Measurements from ENCODE around the gene RPS6KB2.
"Not testable (repeated sequence)": the region's sequence is repeated elsewhere in the genome, so short reads cannot be mapped to it uniquely, and the experiment has no call there.

DNA sequence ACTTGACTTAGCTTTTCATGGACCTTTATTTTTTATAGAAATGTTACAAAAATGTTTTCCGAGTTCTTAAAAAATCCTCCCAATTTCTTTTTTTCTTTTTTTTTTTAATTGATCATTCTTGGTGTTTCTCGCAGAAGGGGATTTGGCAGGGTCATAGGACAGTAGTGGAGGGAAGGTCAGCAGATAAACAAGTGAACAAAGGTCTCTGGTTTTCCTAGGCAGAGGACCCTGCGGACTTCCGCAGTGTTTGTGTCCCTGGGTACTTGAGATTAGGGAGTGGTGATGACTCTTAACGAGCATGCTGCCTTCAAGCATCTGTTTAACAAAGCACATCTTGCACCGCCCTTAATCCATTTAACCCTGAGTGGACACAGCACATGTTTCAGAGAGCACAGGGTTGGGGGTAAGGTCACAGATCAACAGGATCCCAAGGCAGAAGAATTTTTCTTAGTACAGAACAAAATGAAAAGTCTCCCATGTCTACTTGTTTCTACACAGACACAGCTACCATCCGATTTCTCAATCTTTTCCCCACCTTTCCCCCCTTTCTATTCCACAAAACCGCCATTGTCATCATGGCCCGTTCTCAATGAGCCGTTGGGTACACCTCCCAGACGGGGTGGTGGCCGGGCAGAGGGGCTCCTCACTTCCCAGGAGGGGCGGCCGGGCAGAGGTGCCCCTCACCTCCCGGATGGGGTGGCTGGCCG is 49.2 kb downstream of the RPS6KB2 start:
- TF ChIP-seq, protein P1, sequence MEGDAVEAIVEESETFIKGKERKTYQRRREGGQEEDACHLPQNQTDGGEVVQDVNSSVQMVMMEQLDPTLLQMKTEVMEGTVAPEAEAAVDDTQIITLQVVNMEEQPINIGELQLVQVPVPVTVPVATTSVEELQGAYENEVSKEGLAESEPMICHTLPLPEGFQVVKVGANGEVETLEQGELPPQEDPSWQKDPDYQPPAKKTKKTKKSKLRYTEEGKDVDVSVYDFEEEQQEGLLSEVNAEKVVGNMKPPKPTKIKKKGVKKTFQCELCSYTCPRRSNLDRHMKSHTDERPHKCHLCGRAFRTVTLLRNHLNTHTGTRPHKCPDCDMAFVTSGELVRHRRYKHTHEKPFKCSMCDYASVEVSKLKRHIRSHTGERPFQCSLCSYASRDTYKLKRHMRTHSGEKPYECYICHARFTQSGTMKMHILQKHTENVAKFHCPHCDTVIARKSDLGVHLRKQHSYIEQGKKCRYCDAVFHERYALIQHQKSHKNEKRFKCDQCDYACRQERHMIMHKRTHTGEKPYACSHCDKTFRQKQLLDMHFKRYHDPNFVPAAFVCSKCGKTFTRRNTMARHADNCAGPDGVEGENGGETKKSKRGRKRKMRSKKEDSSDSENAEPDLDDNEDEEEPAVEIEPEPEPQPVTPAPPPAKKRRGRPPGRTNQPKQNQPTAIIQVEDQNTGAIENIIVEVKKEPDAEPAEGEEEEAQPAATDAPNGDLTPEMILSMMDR (conservative IDR thresholded peaks at IDR 0.05): not testable (repeated sequence)
- not testable (repeated sequence) for TF ChIP-seq EZH2 (IDR thresholded peaks at IDR 0.05; ENCODE audit: low read depth)

Data from PC-9 (cell line).